Vagina (tissue), 2 donors: ENCODE measurements around the gene GSTA4.

Experiments used
- CTCF ChIP-seq, 3 experiments: fragments of 450-650 bp in 2 of 3; fragments of 200-600 bp in 1 of 3; sonication (generic) in 1 of 3; IDR thresholded peaks; one replicate each; pipeline ENCODE4 v1.5.1; 2017 to 2019; ENCODE audit warnings: antibody characterized with exemption in 3 of 3, mild to moderate bottlenecking in 2 of 3, moderate library complexity in 2 of 3
- POLR2AphosphoS5 ChIP-seq, 2 donors: sonication (generic); formaldehyde crosslinking; IDR thresholded peaks; one replicate each; pipeline ENCODE4 v1.9.0; 2017; ENCODE audit warnings: antibody characterized with exemption in 2 of 2, mild to moderate bottlenecking in 2 of 2, low read depth in 1 of 2; ENCODE audit not compliant: insufficient read depth in 1 of 2

- no peak for TF ChIP-seq CTCF (IDR thresholded peaks at IDR 0.05)
- TF ChIP-seq POLR2AphosphoS5 (IDR thresholded peaks at IDR 0.05; ENCODE audit: insufficient read depth in 1 of 2, low read depth in 1 of 2): no peak
Observed at GRCh38 chr6:52929321-52930164, 65.5 kb downstream of the GSTA4 start.
